Hematopoietic multipotent progenitor cell treated with erythropoietin and hydrocortisone succinate and interleukin-3 and kit ligand, for 8 days (in vitro differentiated cells): ENCODE measurements around the gene PRKCD.

Experiments
- DNase-seq: peaks from one replicate; pipeline ENCODE4 v3.0.0-alpha.2; 2015

Gene PRKCD

GRCh38 chr3:53236112-53236841 lies 75.3 kb downstream of the PRKCD start:
- DNase-seq = peak; percentile 81

GRCh38 chr3:53238051-53238850 lies 77.2 kb downstream of the PRKCD start:
- peak; percentile 34 for DNase-seq

GRCh38 chr3:53238886-53239285 lies 77.9 kb downstream of the PRKCD start:
- DNase-seq = no peak

DNA sequence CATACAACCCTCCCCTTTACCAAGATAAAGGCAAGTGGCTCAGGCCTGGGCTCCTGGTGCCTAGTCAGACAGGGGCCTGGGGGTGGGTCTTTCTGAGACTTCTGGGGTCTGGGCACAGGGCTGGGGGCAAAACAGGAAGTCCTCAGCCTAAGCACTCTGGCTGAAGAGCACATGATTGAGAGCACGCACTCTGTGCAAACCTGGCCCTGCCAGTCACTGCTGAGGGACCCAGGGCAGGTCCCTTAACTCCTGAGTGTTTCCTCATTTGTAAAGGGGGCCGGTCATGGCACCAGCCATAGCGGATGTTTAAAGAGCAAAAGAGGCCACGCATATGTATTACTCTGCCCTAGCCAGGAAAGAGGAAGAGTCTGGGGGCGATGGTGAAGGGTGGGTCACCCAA lies 78.8 kb downstream of the PRKCD start:
- DNase-seq = no peak

- no peak for DNase-seq
These were observed 80.3 kb downstream of the PRKCD start for GRCh38 chr3:53240989-53241972.

GRCh38 chr3:53242155-53242554 lies 81.1 kb downstream of the PRKCD start:
- DNase-seq = peak; percentile 80
